ENCODE measurements around the gene PIP4P1.
A peak's percentile ranks its signal among the peaks of the same experiment; 100 is the strongest.
"Not testable (repeated sequence)": the region's sequence is repeated elsewhere in the genome, so short reads cannot be mapped to it uniquely, and the experiment has no call there.

The PIP4P1 gene

GRCh38 chr14:20461225-20462141 is at the start of gene PIP4P1:
Gene PIP4P1 (minus strand): TSS chr14:20461434. CDS start chr14:20461325, 109 bp downstream.
- H3K27ac Mint-ChIP-seq, result peak within 1 kb of the TSS; percentile 93
- DNase-seq (peak; percentile 98), ATAC-seq (peak; percentile 98)
- H3K9me3 Mint-ChIP-seq, result no peaks in the 10 kb centered on the region
- H3K4me1 Mint-ChIP-seq, result peaks cover 43% of the 10 kb centered on the region
- peaks cover 5% of the 10 kb centered on the region for H3K27me3 Mint-ChIP-seq
- peaks cover 24% of the 10 kb centered on the region for H3K36me3 Mint-ChIP-seq (ENCODE audit: low read depth)
- peak within 1 kb of the TSS; percentile 87 for H3K4me3 Mint-ChIP-seq

- Mint-ChIP-seq H3K36me3 (ENCODE audit: low read depth) (no peaks in the 10 kb centered on the region), H3K4me3 (no peak overlapping the region), H3K27ac (no peak overlapping the region), H3K27me3 (no peaks in the 10 kb centered on the region), H3K9me3 (no peaks in the 10 kb centered on the region), H3K4me1 (peaks cover 4% of the 10 kb centered on the region)
- DNase-seq (no peak), ATAC-seq (no peak)
Measured at GRCh38 chr14:20508367-20508766, 47.1 kb upstream of the PIP4P1 start.

GRCh38 chr14:20507537-20507936 is 46.3 kb upstream of the PIP4P1 start:
- not testable (repeated sequence) for H3K4me3 Mint-ChIP-seq; H3K36me3 Mint-ChIP-seq (ENCODE audit: low read depth); H3K27me3 Mint-ChIP-seq; DNase-seq; H3K27ac Mint-ChIP-seq; H3K4me1 Mint-ChIP-seq; H3K9me3 Mint-ChIP-seq; ATAC-seq

- DNase-seq; H3K36me3 Mint-ChIP-seq (ENCODE audit: low read depth); ATAC-seq; H3K4me3 Mint-ChIP-seq; H3K9me3 Mint-ChIP-seq; H3K27me3 Mint-ChIP-seq; H3K27ac Mint-ChIP-seq; H3K4me1 Mint-ChIP-seq: not testable (repeated sequence)
Measured at GRCh38 chr14:20506752-20507151, 45.5 kb upstream of the PIP4P1 start.

- not testable (repeated sequence) for H3K27me3 Mint-ChIP-seq; H3K4me3 Mint-ChIP-seq; H3K9me3 Mint-ChIP-seq; H3K27ac Mint-ChIP-seq; H3K4me1 Mint-ChIP-seq; DNase-seq; ATAC-seq; H3K36me3 Mint-ChIP-seq (ENCODE audit: low read depth)
Measured at GRCh38 chr14:20506276-20506675, 45.0 kb upstream of the PIP4P1 start.

- H3K36me3 Mint-ChIP-seq (ENCODE audit: low read depth), result no peaks in the 10 kb centered on the region
- ATAC-seq, result no peak
- no peaks in the 10 kb centered on the region for H3K27me3 Mint-ChIP-seq
- peaks cover 9% of the 10 kb centered on the region for H3K4me1 Mint-ChIP-seq
- H3K4me3 Mint-ChIP-seq, result no peak overlapping the region
- no peak for DNase-seq
- H3K27ac Mint-ChIP-seq, result peak overlapping the region; percentile 7
- no peaks in the 10 kb centered on the region for H3K9me3 Mint-ChIP-seq
Measured at GRCh38 chr14:20503898-20504297, 42.7 kb upstream of the PIP4P1 start.

- Mint-ChIP-seq H3K27me3 (no peaks in the 10 kb centered on the region), H3K36me3 (ENCODE audit: low read depth) (no peaks in the 10 kb centered on the region), H3K4me1 (peaks cover 14% of the 10 kb centered on the region), H3K9me3 (no peaks in the 10 kb centered on the region), H3K27ac (no peak overlapping the region), H3K4me3 (no peak overlapping the region)
- DNase-seq (no peak), ATAC-seq (no peak)
Measured at GRCh38 chr14:20501346-20501745, 40.1 kb upstream of the PIP4P1 start.

GRCh38 chr14:20499881-20500280 is 38.6 kb upstream of the PIP4P1 start:
- H3K4me3 Mint-ChIP-seq, result no peak overlapping the region
- H3K27ac Mint-ChIP-seq, result no peak overlapping the region
- H3K36me3 Mint-ChIP-seq (ENCODE audit: low read depth), result peaks cover 4% of the 10 kb centered on the region
- ATAC-seq, result no peak
- no peaks in the 10 kb centered on the region for H3K27me3 Mint-ChIP-seq
- H3K4me1 Mint-ChIP-seq, result peaks cover 27% of the 10 kb centered on the region
- DNase-seq, result no peak
- H3K9me3 Mint-ChIP-seq, result no peaks in the 10 kb centered on the region

- no peak overlapping the region for H3K4me3 Mint-ChIP-seq
- ATAC-seq (no peak), DNase-seq (no peak)
- H3K27ac Mint-ChIP-seq, result no peak overlapping the region
- H3K4me1 Mint-ChIP-seq, result peaks cover 33% of the 10 kb centered on the region
- no peaks in the 10 kb centered on the region for H3K27me3 Mint-ChIP-seq
- peaks cover 4% of the 10 kb centered on the region for H3K36me3 Mint-ChIP-seq (ENCODE audit: low read depth)
- no peaks in the 10 kb centered on the region for H3K9me3 Mint-ChIP-seq
Measured at GRCh38 chr14:20499108-20499507, 37.9 kb upstream of the PIP4P1 start.

GRCh38 chr14:20498622-20499021 is 37.4 kb upstream of the PIP4P1 start:
- H3K27me3 Mint-ChIP-seq, result no peaks in the 10 kb centered on the region
- peaks cover 4% of the 10 kb centered on the region for H3K36me3 Mint-ChIP-seq (ENCODE audit: low read depth)
- ATAC-seq (no peak), DNase-seq (no peak)
- no peaks in the 10 kb centered on the region for H3K9me3 Mint-ChIP-seq
- H3K4me3 Mint-ChIP-seq, result no peak overlapping the region
- peaks cover 34% of the 10 kb centered on the region for H3K4me1 Mint-ChIP-seq
- H3K27ac Mint-ChIP-seq, result peak overlapping the region; percentile 53

GRCh38 chr14:20494935-20495766 is 33.9 kb upstream of the PIP4P1 start:
- peak overlapping the region; percentile 80 for H3K27ac Mint-ChIP-seq
- peak; percentile 87 for ATAC-seq
- peak overlapping the region; percentile 26 for H3K4me3 Mint-ChIP-seq

GRCh38 chr14:20493634-20494033 is 32.4 kb upstream of the PIP4P1 start:
- Mint-ChIP-seq H3K27me3 (no peaks in the 10 kb centered on the region), H3K4me1 (peaks cover 65% of the 10 kb centered on the region), H3K27ac (peak overlapping the region; percentile 41), H3K9me3 (no peaks in the 10 kb centered on the region), H3K36me3 (ENCODE audit: low read depth) (peaks cover 4% of the 10 kb centered on the region), H3K4me3 (no peak overlapping the region)
- DNase-seq (no peak), ATAC-seq (no peak)

More at GRCh38 chr14:20494935-20495766, 33.9 kb upstream of the PIP4P1 start:
- Mint-ChIP-seq H3K4me1 (peaks cover 61% of the 10 kb centered on the region), H3K36me3 (ENCODE audit: low read depth) (peaks cover 4% of the 10 kb centered on the region), H3K9me3 (no peaks in the 10 kb centered on the region), H3K27me3 (no peaks in the 10 kb centered on the region)
- DNase-seq, result no peak

- Mint-ChIP-seq H3K4me1 (peaks cover 71% of the 10 kb centered on the region), H3K27me3 (no peaks in the 10 kb centered on the region), H3K27ac (peak overlapping the region; percentile 28), H3K4me3 (no peak overlapping the region), H3K9me3 (no peaks in the 10 kb centered on the region), H3K36me3 (ENCODE audit: low read depth) (peaks cover 4% of the 10 kb centered on the region)
- ATAC-seq (no peak), DNase-seq (no peak)
Measured at GRCh38 chr14:20492486-20492885, 31.3 kb upstream of the PIP4P1 start.

GRCh38 chr14:20490563-20490962 is 29.3 kb upstream of the PIP4P1 start:
- DNase-seq, result no peak
- Mint-ChIP-seq H3K4me1 (peaks cover 76% of the 10 kb centered on the region), H3K4me3 (peak overlapping the region; percentile 56), H3K9me3 (no peaks in the 10 kb centered on the region), H3K27ac (peak overlapping the region; percentile 78), H3K27me3 (no peaks in the 10 kb centered on the region), H3K36me3 (ENCODE audit: low read depth) (peaks cover 4% of the 10 kb centered on the region)
- ATAC-seq, result no peak

Measured in activated naive CD8-positive, alpha-beta T cell treated with anti-CD3 and anti-CD28 coated beads, Interleukin-2, amount 50 U/mL, for 24 hours (primary cell).